COLO668 (cell line): ENCODE results near the gene WDR91.
"Not testable (repeated sequence)": the region's sequence is repeated elsewhere in the genome, so short reads cannot be mapped to it uniquely, and the experiment has no call there.

Experiments
- DNase-seq: peaks from one replicate; lab custom pipeline; 2025; ENCODE audit not compliant: unreplicated experiment; lab: John Stamatoyannopoulos, UW

Gene WDR91

DNA sequence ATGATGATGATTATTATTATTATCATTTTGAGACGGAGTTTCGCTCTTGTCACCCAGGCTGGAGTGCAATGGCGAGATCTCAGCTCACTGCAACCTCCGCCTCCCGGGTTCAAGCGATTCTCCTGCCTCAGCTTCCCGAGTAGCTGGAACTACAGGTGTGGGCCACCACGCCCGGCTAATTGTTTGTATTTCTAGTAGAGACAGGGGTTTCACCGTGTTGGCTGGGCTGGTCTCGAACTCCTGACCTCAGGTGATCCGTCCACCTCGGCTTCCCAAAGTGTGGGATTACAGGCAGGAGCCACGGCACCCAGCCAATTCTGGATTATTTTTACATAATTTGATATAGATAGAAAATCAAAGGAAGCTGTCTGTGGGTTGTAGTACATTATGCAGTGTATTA, 22.8 kb upstream of the WDR91 start:
- not testable (repeated sequence) for DNase-seq

DNA sequence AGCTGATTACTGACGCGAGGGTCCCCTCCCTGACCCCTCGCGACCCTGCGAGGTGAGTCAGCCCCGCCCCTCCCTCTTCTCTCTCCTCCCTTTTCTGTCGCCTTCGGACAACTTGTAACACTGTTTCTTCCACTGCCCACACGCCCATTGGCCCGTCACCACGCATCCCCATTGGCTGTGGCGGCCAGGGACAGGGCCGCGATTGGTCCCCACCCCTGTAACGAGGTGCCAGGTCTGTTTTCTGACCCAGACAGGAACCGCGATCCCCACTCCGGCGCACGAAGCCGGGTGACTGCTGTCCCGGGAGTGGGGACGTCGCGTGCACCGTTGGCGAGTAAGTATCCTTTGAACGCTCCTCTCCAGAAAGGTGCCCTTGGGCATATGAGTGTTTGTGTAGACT, 22.2 kb upstream of the WDR91 start, which contains the start of gene STRA8:
Gene STRA8 (plus strand): TSS at position 269 of the 400 bp plus-strand sequence. CDS start 6,687 bp downstream, outside the sequence.
- no peak for DNase-seq

DNA sequence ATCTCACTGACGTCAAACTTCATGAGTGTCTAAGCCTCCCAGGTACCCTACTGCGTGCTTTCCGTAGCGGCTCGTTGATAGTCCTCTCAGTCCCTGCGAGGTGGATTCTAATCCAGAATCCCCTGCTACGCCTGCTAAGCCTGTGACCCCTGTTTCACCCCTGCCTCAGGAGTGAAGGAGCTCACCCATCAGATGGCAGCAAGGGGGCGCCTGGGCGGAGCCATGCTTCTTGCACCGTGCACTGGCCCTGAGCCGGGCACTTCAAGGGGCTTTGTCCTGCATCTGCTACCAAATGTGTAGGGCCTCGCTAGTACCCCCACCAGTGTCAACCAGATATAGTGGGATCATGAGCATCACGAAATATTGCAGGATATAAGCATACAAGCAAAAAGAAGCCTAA, 21.4 kb upstream of the WDR91 start:
- DNase-seq: no peak

DNA sequence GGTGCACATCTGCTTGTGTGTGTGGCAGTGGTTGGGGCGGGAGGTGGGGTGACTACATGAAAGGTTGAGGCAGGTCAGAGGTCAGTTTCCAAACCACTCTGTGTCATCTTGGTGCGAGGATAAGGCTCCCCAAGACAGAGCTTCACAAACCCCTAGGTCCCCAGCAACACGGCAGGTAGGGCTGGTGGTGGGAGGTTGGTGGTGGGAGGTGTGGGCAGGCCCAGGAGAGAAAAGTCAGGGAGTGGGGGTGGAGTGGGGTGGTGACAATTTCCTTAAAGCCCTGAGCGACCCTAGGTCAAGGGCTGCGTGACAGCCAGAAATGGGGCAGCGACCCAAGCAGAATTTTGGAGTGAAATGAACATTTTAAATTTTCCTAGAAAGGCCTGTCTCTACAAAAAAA, 20.8 kb upstream of the WDR91 start:
- no peak for DNase-seq

DNA sequence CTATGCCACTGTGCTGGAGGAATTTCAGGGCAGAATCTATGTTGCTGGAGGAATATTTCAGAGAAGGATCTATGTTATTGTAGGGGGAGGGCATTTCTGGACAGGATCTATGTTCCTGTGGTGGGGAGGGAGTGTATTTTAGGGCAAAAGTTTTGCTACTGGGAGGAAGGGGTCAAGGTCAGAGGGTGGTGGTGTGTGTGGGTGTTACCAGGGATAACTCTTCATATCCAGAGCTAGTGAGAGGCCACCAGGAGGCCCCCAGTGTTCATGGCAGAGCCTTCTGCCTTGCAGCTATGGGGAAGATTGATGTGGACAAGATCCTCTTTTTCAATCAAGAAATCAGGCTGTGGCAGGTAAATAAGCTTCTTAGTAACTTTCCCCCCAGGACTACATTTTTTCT, 20.4 kb upstream of the WDR91 start:
- no peak for DNase-seq

DNA sequence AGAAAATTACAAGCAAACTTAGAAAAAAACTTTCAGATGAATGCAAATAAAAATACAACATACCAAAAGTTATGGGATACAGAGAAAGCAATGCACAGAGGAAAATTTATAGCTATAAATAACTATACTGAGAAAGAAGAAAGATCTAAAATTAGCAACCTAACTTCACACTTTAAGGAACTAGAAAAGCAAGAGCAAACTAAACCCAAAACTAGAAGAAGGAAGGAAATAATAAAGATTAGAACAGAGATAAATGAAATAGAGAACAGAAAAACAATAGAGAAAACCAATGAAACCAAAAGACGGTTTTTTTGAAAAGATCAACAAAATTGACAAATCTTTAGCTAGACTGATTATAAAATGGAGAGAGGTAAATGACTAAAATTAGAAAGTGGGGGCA, 12.7 kb upstream of the WDR91 start:
- no peak for DNase-seq

DNA sequence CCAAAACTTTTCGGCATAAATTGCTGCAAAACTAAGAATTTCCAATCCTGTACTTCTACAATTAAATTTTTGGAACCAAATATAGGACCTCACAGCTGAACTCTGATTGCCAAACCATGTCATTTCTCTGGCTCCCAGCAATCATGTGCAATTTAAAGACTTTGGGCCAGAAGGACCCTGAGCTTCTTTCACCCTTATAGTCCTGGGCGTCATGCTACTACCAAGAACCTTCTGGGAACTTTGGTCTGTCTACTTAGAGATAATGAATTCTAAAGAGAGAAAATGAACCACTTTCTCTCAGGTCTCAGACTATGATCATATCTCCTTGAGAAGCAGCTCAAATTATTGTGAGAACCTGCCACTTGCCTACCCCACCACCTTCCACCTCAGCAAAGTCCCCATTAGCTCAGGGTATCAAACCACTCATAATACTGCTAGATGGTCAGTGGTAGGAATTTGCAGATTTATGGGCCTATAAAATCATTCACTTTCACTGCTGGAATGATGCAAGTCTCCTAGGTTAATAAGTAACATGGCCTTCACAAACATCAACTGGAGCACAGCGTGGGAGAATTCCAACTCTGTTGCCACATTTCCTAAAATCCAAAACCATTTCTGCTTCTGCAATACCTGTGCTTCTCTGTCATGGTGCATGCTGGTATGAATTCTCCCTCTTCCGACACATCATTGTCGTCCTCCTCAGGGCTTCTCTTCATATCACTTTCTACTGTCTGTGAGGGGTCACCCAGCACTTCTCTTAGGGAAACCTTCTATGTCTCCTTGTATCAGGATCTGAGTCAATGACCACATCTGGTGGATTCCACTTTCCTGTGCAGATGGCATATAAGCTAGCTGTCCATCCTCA, 6.6 kb upstream of the WDR91 start:
- no peak for DNase-seq

DNA sequence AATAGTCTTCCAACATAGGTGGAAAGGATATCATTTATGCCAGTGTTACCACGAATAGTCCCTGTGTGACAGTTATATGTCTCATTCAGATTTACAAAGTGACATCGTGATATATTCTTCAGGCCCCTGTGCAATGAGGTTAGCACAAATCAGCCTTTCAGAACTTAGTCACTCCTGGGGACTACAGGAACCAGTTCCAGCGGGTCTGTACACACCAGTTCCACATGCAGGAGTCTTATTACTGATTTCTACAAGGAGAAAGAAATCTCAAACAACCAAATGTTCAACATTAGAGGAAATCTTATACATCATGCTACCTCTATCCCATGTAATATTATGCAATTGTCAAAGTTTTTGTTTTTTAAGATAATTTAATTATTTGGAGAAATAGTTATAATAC, 4.4 kb upstream of the WDR91 start:
- no peak for DNase-seq

DNA sequence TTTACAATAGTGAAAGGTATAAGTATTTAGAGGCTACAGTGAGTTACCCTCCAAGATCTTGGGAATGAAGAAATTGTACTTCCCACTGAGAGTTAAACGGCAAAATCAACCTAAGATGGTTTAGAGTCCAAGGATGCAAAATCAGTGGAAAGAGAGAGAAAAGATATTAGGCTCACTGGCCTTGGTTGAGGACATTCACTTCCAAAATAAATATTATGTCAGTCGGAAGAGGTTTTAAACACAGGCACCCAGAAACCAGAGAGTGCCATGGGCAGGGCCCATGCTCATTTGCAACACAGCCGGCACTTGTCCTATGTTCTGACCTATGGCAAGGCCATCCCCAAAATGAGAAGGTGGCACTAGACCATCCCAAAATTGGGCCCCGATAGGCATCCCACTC, 3.9 kb upstream of the WDR91 start:
- DNase-seq: no peak

DNA sequence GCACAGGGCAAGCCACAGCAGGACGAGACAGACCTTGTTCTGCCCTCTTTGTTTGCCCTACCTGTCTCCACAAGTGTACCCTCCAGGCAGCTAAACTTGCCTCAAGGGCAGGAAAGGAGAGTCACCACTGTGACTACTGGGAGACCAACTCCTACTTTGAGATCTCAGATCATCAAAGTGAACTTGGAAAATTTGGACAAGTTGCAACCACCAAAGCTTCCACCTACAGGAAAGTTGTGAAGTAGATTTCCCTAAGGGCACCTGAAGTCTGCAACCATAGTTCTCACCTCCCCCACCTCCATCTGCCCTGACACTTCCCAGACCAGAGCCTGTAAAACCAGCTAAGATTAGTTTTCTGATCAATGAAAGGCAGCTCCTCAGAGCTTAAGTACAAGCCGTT, 2.5 kb upstream of the WDR91 start:
- DNase-seq: no peak

DNA sequence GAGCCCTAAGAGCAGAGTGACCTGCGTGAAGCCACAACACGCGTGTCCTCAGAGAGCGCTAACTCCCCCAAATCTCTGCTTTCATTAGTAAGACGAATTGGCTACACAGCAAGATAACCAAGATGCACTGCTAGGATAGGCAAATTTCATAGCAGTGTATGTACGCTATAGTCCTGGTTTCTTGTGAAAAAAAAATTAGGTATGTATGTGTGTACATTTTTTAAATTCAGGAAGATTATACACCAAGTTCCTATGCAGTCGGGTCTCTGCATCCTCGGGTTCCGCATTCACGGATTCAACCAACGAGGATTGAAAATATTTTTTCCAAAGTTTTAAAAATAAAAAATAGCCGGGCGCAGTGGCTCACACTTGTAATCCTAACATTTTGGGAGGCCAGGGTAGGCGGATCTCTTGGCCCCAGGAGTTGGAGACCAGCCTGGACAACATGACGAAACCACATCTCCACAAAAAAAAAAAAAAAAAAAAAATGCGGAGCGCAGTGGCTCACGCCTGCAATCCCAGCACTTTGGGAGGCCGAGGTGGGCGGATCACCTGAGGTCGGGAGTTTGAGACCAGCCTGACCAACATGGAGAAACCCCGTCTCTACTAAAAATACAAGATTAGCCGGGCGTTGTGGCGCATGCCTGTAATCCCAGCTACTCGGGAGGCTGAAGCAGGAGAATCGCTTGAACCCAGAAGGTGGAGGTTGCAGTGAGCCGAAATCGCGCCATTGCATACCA, 790 bp upstream of the WDR91 start:
- not testable (repeated sequence) for DNase-seq

DNA sequence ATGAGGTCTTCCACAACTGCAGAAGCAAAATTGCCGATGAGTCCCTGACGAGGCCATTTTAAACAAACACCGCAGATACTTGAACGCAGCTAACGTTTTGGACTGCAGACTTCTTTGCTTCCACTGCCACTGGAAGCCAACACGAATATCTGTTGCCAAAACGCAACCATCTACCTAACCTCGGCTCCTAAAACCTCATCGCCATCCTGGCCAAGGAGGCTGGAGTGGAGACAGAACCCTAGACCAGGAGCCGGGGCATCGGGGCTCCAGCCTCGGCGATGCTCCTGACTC, 493 bp downstream of the WDR91 start:
- no peak for DNase-seq

DNA sequence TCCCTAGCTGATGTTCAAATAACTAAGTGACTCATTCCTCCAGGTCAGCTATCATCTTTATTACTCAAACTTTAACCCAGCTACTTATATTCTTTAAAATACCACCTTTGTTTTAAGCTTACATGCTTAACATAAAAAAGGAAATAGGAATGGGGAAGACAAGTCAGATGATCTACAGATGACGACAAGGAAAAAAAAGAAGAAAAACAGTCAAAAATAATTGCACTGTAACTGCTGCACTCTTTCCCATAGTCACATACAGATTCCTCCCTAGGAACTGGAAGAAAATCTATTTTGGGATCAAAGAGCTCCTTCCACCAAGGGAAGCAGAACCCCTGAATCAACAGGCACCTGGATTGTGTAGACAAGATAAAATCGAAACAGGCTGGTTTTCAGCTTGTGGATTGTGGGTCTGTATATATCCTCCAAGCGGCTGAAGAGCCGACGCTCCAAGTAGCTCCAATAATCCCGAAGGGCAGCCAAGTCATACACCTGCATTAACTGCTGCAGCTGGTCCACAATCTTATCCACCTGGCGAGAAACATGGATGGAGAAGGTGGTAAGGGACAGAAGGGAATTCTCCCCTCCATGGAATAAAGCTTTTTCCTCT, 2.0 kb downstream of the WDR91 start:
- DNase-seq: no peak

DNA sequence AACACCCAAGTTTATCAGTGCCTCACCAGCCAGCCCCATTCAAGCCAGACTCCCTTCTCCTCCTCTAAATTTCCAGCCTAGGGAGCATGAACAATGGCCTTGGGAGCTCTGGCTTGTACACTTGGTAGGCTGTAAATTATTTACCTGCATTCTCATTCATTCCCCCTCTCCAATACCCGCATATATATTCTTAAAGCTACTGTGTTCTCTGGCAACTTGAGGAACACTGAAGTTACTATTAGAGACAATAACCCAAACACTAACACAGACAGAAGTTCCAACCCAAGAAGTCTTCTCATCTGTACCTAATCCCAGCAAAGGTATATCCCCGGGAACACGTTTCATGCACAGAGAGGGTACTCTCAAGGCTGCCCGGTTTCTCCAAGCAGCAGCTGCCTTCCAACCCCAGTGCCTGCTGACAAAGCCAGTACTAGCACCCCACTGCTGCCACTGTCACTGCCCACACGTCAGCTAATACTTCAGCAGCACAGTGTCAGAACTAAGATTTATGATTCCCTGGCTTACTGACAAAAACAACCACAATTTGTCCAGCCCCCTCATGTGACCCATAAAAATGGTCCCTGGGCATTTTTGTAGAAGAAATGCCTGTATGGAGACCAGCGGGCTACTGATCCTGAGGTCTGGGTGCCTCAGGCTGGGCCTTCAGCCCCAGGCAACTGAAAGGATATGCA, 3.1 kb downstream of the WDR91 start:
- DNase-seq: no peak

DNA sequence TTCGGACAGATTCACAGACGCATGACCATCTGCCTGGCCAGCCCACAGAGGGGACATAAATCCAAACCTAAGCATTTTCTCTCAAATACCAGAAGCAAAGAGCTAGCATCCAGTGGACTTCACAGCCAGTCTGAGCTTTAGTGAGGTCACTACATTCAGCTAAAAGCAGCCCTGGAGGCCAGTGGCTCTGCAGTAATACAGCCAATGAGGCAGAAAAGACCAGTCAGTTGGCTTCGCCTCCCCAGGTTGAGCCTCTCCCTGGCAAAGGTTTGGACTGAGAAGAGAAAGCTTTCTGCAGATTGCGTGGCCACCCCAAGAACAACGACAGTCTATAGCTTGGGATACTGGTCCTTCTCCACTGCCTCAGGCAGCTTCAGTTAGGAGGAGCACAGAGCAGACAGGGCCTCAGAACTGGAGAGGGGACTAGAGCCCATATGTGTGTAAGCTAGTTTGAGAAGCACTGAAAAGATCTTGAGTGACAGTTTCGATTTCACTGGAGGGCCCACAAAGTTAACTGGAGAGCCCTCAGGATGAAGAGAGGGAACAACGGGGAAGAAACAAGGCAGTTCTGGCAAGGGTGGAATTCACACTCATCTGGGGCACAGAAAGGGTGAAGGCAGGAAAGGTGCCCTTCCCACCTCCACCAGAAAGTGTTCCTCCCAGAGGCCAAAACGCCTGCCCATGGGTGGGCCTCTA, 3.8 kb downstream of the WDR91 start:
- DNase-seq: no peak

DNA sequence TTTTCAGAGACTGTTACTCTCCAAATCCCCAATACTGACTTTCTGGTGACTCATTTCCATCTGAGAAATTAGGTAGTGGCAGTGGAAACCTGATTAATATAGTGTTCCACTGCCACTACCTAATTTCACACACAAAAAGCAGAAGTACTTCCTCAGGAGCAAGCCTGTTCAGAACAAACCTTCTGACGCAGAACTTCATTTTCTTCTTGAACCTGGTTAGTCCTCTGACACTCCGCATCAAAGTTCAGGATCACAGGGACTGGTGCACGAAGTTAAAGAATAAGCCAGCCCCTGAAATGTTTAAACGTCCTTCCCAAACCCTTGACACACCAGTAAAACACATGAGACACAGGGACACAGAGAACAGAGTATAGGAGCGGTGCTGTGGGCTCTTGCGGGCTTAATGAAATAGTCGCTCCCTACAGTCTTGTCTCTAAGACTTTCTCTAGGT, 4.4 kb downstream of the WDR91 start:
- DNase-seq: no peak

DNA sequence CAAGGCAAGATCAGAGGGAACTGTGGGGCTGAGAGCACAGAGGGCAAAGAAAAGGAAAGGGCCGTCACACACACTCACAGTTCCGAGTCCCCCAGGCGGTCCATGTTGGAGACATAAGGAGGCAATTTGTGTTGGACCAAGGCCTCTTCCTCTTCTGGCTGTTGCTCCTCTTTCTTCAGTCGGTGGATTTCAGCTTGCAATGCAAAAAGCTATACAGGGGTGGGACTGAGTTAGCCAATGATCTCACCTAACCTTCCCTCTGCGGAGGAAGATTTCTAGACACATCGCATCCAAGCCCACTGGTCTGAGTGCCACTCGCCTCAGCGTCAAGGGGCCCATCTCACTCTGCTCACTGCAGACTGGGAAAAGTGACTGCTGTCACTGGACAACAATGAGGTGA, 5.5 kb downstream of the WDR91 start:
- DNase-seq: no peak

DNA sequence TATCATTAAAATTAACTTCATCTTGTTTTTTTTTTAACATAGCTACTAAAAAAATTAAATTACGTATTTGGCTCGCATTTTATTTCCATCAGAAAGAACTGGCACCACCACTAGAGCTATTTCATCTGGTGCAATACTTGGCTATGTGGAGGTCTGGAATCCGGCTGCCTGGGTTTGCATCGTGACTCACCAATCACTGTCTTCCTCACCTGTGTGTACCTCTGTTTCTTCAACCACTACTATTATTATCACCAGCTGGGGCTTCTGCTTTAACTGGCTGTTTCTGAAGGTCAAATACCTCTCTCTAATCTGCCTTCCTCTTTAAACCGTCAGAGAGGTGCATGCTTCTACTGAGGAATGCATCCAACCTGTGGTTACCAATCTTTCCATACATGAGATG, 6.5 kb downstream of the WDR91 start:
- no peak for DNase-seq

DNA sequence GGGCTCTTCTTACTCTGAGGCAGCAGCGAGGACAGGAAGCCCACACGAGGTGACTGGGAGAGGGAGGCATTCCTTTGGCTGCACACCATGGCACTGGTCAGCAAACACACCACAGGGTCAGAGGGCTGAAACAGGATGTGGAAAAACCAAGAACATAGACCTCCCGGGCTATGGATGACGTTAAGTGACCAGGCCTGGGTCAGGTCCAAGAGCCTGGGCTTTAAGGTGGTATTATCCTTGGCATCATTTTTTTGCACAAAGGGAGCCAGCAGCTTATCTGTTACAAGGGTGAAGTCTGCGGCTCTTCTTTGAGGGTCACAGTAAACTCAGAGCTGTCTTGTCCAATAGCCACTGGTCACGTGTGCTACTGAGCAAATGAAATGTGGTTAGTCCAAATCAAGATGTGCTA, 7.0 kb downstream of the WDR91 start:
- DNase-seq: no peak

DNA sequence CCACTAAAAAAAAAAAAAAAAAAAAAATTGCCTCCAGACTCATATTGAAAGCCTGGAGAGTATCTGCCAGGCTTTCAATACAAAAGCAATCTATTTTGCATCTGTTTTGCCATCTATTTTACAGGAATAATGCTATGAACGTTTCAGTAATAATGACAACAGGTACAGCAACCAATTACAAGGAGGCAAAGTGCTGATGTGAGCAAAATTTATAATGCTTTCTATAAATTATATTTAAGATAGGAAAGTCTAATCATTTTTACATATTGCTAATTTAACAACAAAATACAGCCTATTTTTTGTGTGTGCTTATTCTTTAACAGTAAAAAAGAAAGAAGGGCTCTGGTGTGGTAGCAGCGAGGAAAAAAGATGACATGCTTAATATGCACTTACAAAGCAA, 10.0 kb downstream of the WDR91 start:
- no peak for DNase-seq

DNA sequence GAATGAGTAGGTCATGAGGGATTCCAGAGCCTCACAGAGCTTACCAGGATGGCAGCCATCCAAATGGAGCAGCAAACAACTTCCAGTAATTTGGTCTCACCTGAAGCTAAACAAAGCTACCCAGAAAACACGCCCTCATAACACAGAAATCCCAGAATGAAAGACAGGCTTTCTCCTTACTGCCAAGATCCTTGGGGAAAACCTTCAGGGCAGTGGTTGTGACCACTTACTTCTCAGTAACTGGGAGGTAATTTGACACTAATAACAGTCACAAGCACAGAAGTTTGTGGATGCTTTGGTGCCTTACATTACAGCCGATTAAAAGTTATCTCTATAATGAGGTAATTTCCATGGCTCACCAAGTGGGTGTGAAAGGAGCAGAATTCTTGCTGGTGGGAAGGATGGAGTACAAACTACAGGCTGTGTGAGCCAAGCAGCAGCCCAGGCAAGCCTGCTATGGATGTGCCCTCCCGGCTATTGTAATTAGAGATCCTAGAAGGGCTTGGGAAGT, 10.4 kb downstream of the WDR91 start:
- no peak for DNase-seq
